HEK293 (cell line): ENCODE measurements around the gene CMTM5.

Experiments used
- CTCF ChIA-PET: fragments of 350-600 bp; formaldehyde crosslinking; extraction: SDS; loops from one replicate; lab custom pipeline; 2021; ENCODE audit warnings: antibody characterized with exemption; lab: Yijun Ruan, JAX
- POLR2A ChIA-PET: fragments of 300-600 bp; formaldehyde crosslinking; extraction: SDS; loops from one replicate; lab custom pipeline; 2020; ENCODE audit warnings: antibody characterized with exemption, inconsistent platforms; lab: Yijun Ruan, JAX
- H3K27ac ChIP-seq: fragments of 200-500 bp; sonication (Bioruptor generic); 2 replicates; pipeline ENCODE4 v1.5.1; 2014; ENCODE audit warnings: low read depth, low read length, control low read depth, inconsistent platforms; ENCODE audit errors: extremely low read depth
- H3K36me3 ChIP-seq, 2 experiments: fragments of 200-500 bp in 1 of 2; sonication (Bioruptor generic) in 1 of 2; 1 replicate in 1 of 2; 2 replicates in 1 of 2; pipeline ENCODE4 v1.5.1; 2014 to 2017; ENCODE audit warnings: inconsistent platforms in 2 of 2, low read length in 2 of 2; ENCODE audit not compliant: control insufficient read depth in 2 of 2, insufficient read depth in 1 of 2
- H3K4me1 ChIP-seq: fragments of 200-500 bp; sonication (Bioruptor generic); 2 replicates; pipeline ENCODE4 v1.5.1; 2014; ENCODE audit warnings: mild to moderate bottlenecking, low read length, inconsistent platforms; ENCODE audit not compliant: control insufficient read depth, insufficient read depth
- H3K4me3 ChIP-seq: 2 replicates; pipeline ENCODE4 v1.5.1; 2011; ENCODE audit warnings: low read depth, mild to moderate bottlenecking, control low read depth, low read length, moderate library complexity
- H3K9me3 ChIP-seq: fragments of 200-500 bp; sonication (Bioruptor generic); 2 replicates; pipeline ENCODE4 v1.5.1; 2014; ENCODE audit warnings: low read depth, low read length, inconsistent platforms; ENCODE audit not compliant: control insufficient read depth, insufficient read depth
- GLI4 ChIP-seq: fragments of 450-650 bp; formaldehyde crosslinking; IDR thresholded peaks from 2 replicates; pipeline ENCODE4 v1.5.1; 2016; ENCODE audit warnings: missing biosample characterization, missing genetic modification characterization
- HOXA7 ChIP-seq: sonication (generic); formaldehyde crosslinking; IDR thresholded peaks from 2 replicates; pipeline ENCODE4 v1.8.1; 2022; ENCODE audit warnings: missing genetic modification reagents, borderline replicate concordance
- HOXD13 ChIP-seq: sonication (generic); formaldehyde crosslinking; IDR thresholded peaks from 2 replicates; pipeline ENCODE4 v1.8.0; 2022; ENCODE audit warnings: missing genetic modification reagents, borderline replicate concordance
- KLF8 ChIP-seq: fragments of 450-650 bp; formaldehyde crosslinking; IDR thresholded peaks from 2 replicates; pipeline ENCODE4 v1.5.1; 2016; ENCODE audit warnings: missing biosample characterization, missing genetic modification characterization
- SETDB1 ChIP-seq: IDR thresholded peaks from one replicate; pipeline ENCODE4 v1.6.1; 2017; ENCODE audit warnings: mild to moderate bottlenecking, low read length, moderate library complexity, mixed read lengths; ENCODE audit not compliant: insufficient read length
- ZBTB21 ChIP-seq: fragments of 450-650 bp; formaldehyde crosslinking; IDR thresholded peaks from 2 replicates; pipeline ENCODE4 v1.5.1; 2017; ENCODE audit warnings: missing biosample characterization, missing genetic modification characterization
- ZBTB48 ChIP-seq: fragments of 450-650 bp; formaldehyde crosslinking; IDR thresholded peaks from 2 replicates; pipeline ENCODE4 v1.5.1; 2016; ENCODE audit warnings: missing biosample characterization, missing genetic modification characterization
- ZNF174 ChIP-seq: fragments of 450-650 bp; formaldehyde crosslinking; IDR thresholded peaks from 2 replicates; pipeline ENCODE4 v1.5.0; 2017; ENCODE audit warnings: missing biosample characterization, mild to moderate bottlenecking, missing genetic modification characterization
- ZNF239 ChIP-seq: fragments of 450-650 bp; formaldehyde crosslinking; IDR thresholded peaks from 2 replicates; pipeline ENCODE4 v1.5.1; 2016; ENCODE audit warnings: missing biosample characterization, missing genetic modification characterization
- ZNF292 ChIP-seq: fragments of 450-650 bp; formaldehyde crosslinking; IDR thresholded peaks from 2 replicates; pipeline ENCODE4 v1.5.1; 2016; ENCODE audit warnings: low read depth, missing biosample characterization, missing genetic modification characterization, borderline replicate concordance
- ZNF335 ChIP-seq: fragments of 450-650 bp; formaldehyde crosslinking; conservative IDR thresholded peaks from 2 replicates; pipeline ENCODE4 v1.5.1; 2016; ENCODE audit warnings: missing biosample characterization, missing genetic modification characterization
- ZNF391 ChIP-seq: fragments of 450-650 bp; formaldehyde crosslinking; IDR thresholded peaks from 2 replicates; pipeline ENCODE4 v1.5.1; 2016; ENCODE audit warnings: low read depth, missing biosample characterization, missing genetic modification characterization, borderline replicate concordance
- ZNF433 ChIP-seq: fragments of 450-650 bp; formaldehyde crosslinking; IDR thresholded peaks from 2 replicates; pipeline ENCODE4 v1.5.1; 2016; ENCODE audit warnings: missing biosample characterization, missing genetic modification characterization, low read depth
- ZNF473 ChIP-seq: fragments of 450-650 bp; formaldehyde crosslinking; IDR thresholded peaks from 2 replicates; pipeline ENCODE4 v1.5.1; 2017; ENCODE audit warnings: missing biosample characterization, missing genetic modification characterization
- ZNF549 ChIP-seq: fragments of 450-650 bp; IDR thresholded peaks from 2 replicates; pipeline ENCODE4 v1.5.1; 2018; ENCODE audit warnings: missing biosample characterization, missing genetic modification characterization, mild to moderate bottlenecking, inconsistent platforms, moderate library complexity
- ZNF600 ChIP-seq: fragments of 450-650 bp; formaldehyde crosslinking; IDR thresholded peaks from 2 replicates; pipeline ENCODE4 v1.5.1; 2016; ENCODE audit warnings: missing biosample characterization, missing genetic modification characterization
- ZNF624 ChIP-seq: fragments of 450-650 bp; formaldehyde crosslinking; IDR thresholded peaks from 2 replicates; pipeline ENCODE4 v1.5.1; 2017; ENCODE audit warnings: missing biosample characterization, missing genetic modification characterization
- ZNF629 ChIP-seq: fragments of 450-650 bp; formaldehyde crosslinking; IDR thresholded peaks from 2 replicates; pipeline ENCODE4 v1.5.1; 2017; ENCODE audit warnings: missing biosample characterization, missing genetic modification characterization
- ZNF660 ChIP-seq: fragments of 450-650 bp; IDR thresholded peaks from 2 replicates; pipeline ENCODE4 v1.5.1; 2018; ENCODE audit warnings: missing biosample characterization, mild to moderate bottlenecking, missing genetic modification characterization
- ZNF677 ChIP-seq: fragments of 450-650 bp; IDR thresholded peaks from 2 replicates; pipeline ENCODE4 v1.5.0; 2018; ENCODE audit warnings: missing biosample characterization, mild to moderate bottlenecking, missing genetic modification characterization, moderate library complexity
- ZNF785 ChIP-seq: fragments of 450-650 bp; formaldehyde crosslinking; IDR thresholded peaks from 2 replicates; pipeline ENCODE4 v1.5.1; 2016; ENCODE audit warnings: missing biosample characterization, missing genetic modification characterization
- TF ChIP-seq, protein P1 (sequence below): fragments of 450-650 bp; formaldehyde crosslinking; IDR thresholded peaks from 2 replicates; pipeline ENCODE4 v1.5.1; 2016; ENCODE audit warnings: missing biosample characterization, missing genetic modification characterization
- TF ChIP-seq, protein P2 (sequence below): fragments of 450-650 bp; formaldehyde crosslinking; IDR thresholded peaks from 2 replicates; pipeline ENCODE4 v1.5.1; 2016; ENCODE audit warnings: missing biosample characterization, missing genetic modification characterization, low read depth

The CMTM5 gene

DNA sequence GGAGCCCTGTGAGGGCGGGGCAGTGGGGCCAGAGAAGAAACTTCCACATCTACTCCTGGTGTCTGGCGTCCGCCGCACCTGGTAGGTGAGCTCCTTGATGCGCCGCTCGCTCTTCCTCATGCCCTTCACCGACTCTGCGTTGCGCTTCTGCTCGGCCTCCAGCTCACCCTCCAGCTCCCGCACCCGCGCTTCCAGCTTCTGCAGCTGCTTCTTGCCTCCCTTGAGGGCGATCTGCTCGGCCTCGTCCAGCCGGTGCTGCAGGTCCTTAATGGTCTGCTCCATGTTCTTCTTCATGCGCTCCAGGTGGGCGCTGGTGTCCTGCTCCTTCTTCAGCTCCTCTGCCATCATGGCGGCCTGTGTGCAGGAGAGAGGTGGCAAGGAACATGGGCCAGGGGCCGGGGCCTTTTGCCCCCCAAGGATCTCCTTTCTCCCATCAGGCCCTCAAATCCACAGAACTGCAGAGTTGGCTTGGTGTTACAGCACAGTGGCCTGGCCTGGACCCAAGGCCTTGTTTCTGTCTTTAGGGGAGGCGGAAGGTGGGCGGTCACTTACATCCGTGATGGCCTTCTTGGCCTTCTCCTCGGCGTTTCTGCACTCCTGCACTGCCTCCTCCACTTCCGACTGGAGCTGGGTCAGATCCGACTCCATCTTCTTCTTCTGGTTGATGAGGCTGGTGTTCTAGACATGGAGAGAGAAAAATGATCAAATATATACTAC is 7.7 kb downstream of the CMTM5 start (continued):
- TF ChIP-seq, protein P1, sequence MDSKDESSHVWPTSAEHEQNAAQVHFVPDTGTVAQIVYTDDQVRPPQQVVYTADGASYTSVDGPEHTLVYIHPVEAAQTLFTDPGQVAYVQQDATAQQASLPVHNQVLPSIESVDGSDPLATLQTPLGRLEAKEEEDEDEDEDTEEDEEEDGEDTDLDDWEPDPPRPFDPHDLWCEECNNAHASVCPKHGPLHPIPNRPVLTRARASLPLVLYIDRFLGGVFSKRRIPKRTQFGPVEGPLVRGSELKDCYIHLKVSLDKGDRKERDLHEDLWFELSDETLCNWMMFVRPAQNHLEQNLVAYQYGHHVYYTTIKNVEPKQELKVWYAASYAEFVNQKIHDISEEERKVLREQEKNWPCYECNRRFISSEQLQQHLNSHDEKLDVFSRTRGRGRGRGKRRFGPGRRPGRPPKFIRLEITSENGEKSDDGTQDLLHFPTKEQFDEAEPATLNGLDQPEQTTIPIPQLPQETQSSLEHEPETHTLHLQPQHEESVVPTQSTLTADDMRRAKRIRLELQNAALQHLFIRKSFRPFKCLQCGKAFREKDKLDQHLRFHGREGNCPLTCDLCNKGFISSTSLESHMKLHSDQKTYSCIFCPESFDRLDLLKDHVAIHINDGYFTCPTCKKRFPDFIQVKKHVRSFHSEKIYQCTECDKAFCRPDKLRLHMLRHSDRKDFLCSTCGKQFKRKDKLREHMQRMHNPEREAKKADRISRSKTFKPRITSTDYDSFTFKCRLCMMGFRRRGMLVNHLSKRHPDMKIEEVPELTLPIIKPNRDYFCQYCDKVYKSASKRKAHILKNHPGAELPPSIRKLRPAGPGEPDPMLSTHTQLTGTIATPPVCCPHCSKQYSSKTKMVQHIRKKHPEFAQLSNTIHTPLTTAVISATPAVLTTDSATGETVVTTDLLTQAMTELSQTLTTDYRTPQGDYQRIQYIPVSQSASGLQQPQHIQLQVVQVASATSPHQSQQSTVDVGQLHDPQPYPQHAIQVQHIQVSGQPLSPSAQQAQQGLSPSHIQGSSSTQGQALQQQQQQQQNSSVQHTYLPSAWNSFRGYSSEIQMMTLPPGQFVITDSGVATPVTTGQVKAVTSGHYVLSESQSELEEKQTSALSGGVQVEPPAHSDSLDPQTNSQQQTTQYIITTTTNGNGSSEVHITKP (tag by site-specific recombination), result no peak
- TF ChIP-seq HOXA7 (CRISPR knock-in tag), result no peak
- no peak for TF ChIP-seq ZNF785 (tag by site-specific recombination)
- TF ChIP-seq ZNF624 (tag by site-specific recombination), result no peak
- no peak for TF ChIP-seq SETDB1
- TF ChIP-seq, all 188 proteins: peak for 0

DNA sequence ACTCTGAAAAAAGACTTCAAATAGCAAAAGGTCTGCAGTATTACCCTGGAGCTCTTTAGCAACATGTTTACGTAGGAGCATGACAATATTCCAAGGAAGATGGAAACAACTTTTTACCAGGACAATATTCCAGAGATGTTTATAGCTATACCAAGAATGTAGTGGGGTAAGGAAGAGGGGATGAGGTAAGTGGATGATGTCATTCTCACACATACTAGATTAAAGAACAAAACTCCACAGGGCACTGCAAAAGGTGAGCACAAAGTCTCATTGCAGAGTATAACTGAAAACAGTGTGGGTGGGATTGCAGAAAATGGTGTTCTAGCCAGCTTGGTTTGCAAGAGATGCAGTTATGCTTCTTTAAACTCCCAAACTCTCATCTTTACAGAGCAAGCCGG is 8.4 kb downstream of the CMTM5 start:
- CTCF ChIA-PET, result interaction anchor here (0.5 to 1.3 kb wide), 4 partner anchors 25 to 264 kb away, joined by 3 to 4 read pairs (median 3); no protein-coding TSS in a partner anchor
- TF ChIP-seq KLF8 (tag by site-specific recombination) (no peak), ZNF292 (tag by site-specific recombination) (no peak), ZBTB21 (peak; percentile 67), ZNF239 (peak; percentile 65; the same call in 1 of the 2 replicates), ZNF473 (tag by site-specific recombination) (no peak), ZNF629 (tag by site-specific recombination) (peak; percentile 82)
- TF ChIP-seq, protein P2, sequence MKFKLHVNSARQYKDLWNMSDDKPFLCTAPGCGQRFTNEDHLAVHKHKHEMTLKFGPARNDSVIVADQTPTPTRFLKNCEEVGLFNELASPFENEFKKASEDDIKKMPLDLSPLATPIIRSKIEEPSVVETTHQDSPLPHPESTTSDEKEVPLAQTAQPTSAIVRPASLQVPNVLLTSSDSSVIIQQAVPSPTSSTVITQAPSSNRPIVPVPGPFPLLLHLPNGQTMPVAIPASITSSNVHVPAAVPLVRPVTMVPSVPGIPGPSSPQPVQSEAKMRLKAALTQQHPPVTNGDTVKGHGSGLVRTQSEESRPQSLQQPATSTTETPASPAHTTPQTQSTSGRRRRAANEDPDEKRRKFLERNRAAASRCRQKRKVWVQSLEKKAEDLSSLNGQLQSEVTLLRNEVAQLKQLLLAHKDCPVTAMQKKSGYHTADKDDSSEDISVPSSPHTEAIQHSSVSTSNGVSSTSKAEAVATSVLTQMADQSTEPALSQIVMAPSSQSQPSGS (tag by site-specific recombination), result peak; percentile 91
- Histone ChIP-seq H3K4me3 (no peak overlapping the region), H3K9me3 (no peaks in the 10 kb centered on the region), H3K27ac (no peak overlapping the region), H3K36me3 (no peaks in the 10 kb centered on the region), H3K4me1 (no peaks in the 10 kb centered on the region)
- POLR2A ChIA-PET, result no interaction called here

DNA sequence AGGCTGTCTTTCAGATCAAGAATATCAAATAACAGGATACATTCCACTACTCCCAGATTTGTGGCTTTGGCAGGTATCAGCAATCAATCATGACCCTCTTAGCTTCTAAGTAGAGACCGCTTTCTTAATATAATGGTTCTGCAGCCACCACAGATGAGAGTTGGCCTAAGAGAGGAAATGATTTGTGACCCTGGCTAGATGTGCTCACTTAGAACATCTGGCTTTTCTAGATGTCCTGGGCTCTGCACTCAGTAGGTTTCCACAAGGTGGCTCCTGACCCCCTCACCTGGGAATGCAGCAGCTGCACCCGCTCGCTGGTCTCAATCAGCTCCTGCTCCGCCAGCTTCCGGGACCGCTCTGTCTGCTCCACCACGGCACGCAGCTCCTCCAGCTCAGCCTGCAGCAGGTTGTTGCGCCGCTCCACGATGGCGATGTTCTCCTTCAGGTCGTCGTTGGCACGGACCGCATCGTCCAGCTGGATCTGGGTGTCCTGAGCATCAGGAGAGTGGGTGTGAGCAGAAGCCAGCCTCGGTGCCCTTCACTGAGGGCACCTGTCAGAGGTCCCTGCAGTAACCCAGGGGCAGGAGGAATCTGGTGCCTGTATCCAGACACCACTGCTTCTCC is 8.9 kb downstream of the CMTM5 start:
- no peaks in the 10 kb centered on the region for H3K9me3 ChIP-seq
- no peak overlapping the region for H3K27ac ChIP-seq
- ChIA-PET CTCF (interaction anchor here (1.1 to 1.3 kb wide), 3 partner anchors 25 to 264 kb away, joined by 3 to 4 read pairs (median 3); no protein-coding TSS in a partner anchor), POLR2A (no interaction called here)
- no peak for TF ChIP-seq HOXD13 (CRISPR knock-in tag)
- TF ChIP-seq SETDB1, result no peak
- no peak for TF ChIP-seq ZBTB48
- TF ChIP-seq ZNF433, result no peak
- TF ChIP-seq ZNF335, result no peak
- no peak for TF ChIP-seq ZNF677
- no peak for TF ChIP-seq ZNF174
- TF ChIP-seq ZNF549 (tag by site-specific recombination), result no peak
- TF ChIP-seq ZNF600 (tag by site-specific recombination), result no peak
- TF ChIP-seq GLI4 (tag by site-specific recombination), result no peak
- TF ChIP-seq, protein P1 (tag by site-specific recombination), result no peak
- no peak for TF ChIP-seq ZNF391 (tag by site-specific recombination)
- TF ChIP-seq ZNF660, result no peak
- no peak for TF ChIP-seq ZNF473 (tag by site-specific recombination)
- H3K36me3 ChIP-seq, result no peaks in the 10 kb centered on the region
- no peaks in the 10 kb centered on the region for H3K4me1 ChIP-seq
- H3K4me3 ChIP-seq, result no peak overlapping the region
